Lower leg skin (tissue), 4 donors: ENCODE measurements around the gene IRF8. TPM values are rescaled to one million over a fixed set of nuclear protein-coding genes. Genes with fewer than 3 reads are reported as not detected.
"Not testable (repeated sequence)": the region's sequence is repeated elsewhere in the genome, so short reads cannot be mapped to it uniquely, and the experiment has no call there.

Experiments used
- DNase-seq, 2 donors: peaks; one replicate each; pipeline ENCODE4 v3.0.0-alpha.2; 2019; ENCODE audit warnings: low spot score in 2 of 2
- H3K4me3 ChIP-seq: fragments of 200-600 bp; sonication (generic); 2 replicates; pipeline ENCODE4 v1.5.1; 2017; ENCODE audit warnings: mild to moderate bottlenecking, low read depth; ENCODE audit not compliant: poor library complexity, severe bottlenecking
- POLR2A ChIP-seq, 2 donors: fragments of 450-650 bp; IDR thresholded peaks; one replicate each; pipeline ENCODE4 v1.6.1; 2016 to 2017; ENCODE audit warnings: antibody characterized with exemption in 2 of 2, mild to moderate bottlenecking in 1 of 2, moderate library complexity in 1 of 2
- WGBS, 2 donors: methylation state at CpG; one replicate each; pipeline ENCODE4 v1.1.5; 2018; 5-methylcytosine and 5-hydroxymethylcytosine counted together
- intact Hi-C: fragments of 100-400 bp; cut with DNase I; formaldehyde crosslinking; loops from one replicate; pipeline ENCODE4 v1.15.0; 2023; ENCODE audit warnings: low total_unique reads
- total RNA-seq, 4 donors: library from RNA; depleted of rRNA; stranded (reverse); fragments of >200 nt; gene quantifications; one replicate each; pipeline ENCODE4 v1.1.0, GENCODE V29; 2016
- TF ChIP-seq, protein P1 (sequence below), 3 donors: fragments of 450-650 bp; IDR thresholded peaks; one replicate each; pipeline ENCODE4 v1.5.1; 2016; ENCODE audit warnings: antibody characterized with exemption in 3 of 3, mild to moderate bottlenecking in 3 of 3, moderate library complexity in 2 of 3

The IRF8 gene
- total RNA-seq, 4 donors from 2014 or later, result 1.5 to 5.7 (median 3.7) TPM

DNA sequence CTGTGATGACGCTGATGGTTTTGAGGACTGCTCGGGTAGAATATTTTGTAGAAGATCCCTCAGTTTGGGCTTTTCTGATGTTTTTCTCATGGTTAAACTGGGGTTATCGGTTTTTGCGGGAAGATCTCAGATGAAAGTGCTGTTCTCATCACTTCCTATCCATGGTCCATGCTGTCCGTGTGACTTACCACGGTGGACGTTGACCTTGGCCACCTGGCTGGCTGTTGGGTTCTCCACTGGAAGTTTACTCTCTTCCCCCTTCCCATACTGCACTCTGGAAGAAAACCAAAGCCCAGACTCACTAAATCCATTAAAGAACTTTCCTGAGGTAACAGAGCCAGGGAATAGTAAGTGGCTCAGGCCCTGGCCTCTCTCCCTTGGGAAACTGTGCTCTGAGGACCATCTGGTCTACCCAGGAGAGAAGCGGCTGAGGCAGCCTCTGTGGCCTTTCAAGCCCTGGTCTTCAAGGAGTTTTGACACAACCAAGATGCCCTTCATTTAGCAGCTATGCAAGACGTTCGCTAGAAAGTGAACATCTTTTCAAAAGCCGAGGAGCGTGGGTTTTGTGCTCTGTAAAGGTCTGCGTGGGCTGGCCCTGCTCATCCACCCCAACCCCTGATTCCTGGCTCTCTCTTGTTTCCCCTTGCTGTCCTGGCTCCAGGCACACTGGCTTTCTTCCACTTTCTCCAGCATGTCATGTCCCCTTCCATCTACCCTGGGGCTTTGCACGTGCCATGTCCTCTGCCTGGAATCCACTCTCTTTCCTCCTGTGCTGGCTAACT is 43.1 kb downstream of the IRF8 start:
- 68 to 69% methylated on average over 14 of the region's 14 CpGs for WGBS, 2 donors
- no peak for TF ChIP-seq POLR2A (IDR thresholded peaks at IDR 0.05)
- TF ChIP-seq, protein P1, sequence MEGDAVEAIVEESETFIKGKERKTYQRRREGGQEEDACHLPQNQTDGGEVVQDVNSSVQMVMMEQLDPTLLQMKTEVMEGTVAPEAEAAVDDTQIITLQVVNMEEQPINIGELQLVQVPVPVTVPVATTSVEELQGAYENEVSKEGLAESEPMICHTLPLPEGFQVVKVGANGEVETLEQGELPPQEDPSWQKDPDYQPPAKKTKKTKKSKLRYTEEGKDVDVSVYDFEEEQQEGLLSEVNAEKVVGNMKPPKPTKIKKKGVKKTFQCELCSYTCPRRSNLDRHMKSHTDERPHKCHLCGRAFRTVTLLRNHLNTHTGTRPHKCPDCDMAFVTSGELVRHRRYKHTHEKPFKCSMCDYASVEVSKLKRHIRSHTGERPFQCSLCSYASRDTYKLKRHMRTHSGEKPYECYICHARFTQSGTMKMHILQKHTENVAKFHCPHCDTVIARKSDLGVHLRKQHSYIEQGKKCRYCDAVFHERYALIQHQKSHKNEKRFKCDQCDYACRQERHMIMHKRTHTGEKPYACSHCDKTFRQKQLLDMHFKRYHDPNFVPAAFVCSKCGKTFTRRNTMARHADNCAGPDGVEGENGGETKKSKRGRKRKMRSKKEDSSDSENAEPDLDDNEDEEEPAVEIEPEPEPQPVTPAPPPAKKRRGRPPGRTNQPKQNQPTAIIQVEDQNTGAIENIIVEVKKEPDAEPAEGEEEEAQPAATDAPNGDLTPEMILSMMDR (IDR thresholded peaks at IDR 0.05), result no peak
- no peak overlapping the region for H3K4me3 ChIP-seq
- DNase-seq, result no peak
- intact Hi-C loops, result no loop called here

DNA sequence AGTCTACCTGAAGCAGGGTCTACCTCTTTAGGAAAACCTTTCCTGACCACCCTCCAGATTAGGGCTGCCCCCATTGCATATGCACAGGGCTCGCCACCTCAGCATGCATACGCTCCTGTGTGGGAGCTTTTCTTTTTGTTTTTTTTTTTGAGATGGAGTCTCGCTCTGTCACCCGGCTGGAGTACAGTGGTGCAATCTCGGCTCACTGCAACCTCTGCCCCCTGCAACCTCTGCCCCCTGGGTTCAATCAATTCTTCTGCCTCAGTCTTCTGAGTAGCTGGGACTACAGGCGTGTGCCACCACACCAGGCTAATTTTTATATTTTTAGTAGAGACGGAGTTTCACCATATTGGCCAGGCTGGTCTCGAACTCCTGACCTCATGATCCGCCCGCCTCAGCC is 43.7 kb downstream of the IRF8 start:
- DNase-seq, H3K4me3 ChIP-seq, intact Hi-C loops: not testable (repeated sequence)
- 89 to 94% methylated on average over 10 of the region's 10 CpGs for WGBS, 2 donors

DNA sequence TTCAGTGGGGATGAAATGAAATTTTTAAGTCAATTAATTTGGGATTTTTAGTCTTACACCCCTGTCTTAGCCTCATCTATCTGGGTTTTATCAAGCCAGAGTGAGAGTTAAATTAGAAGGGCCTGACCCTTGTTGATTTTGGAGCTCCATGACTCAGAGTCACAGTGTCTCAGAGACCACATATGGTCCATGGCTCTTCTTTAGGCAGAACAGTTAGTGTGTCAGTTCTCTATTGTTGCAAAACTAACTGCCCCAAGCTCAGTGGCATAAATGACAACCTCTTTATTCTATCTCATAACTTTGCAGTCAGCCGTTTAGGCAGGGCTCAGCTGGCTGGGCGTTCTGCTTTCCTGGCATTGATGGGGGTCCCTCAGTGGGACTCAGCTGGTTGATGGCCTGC is 44.7 kb downstream of the IRF8 start:
- no peak for DNase-seq
- intact Hi-C loops, result no loop called here
- WGBS, 2 donors, result 70 to 72% methylated on average over 2 of the region's 2 CpGs
- no peak for TF ChIP-seq POLR2A (IDR thresholded peaks at IDR 0.05)
- TF ChIP-seq, protein P1 (IDR thresholded peaks at IDR 0.05), result no peak
- no peak overlapping the region for H3K4me3 ChIP-seq

DNA sequence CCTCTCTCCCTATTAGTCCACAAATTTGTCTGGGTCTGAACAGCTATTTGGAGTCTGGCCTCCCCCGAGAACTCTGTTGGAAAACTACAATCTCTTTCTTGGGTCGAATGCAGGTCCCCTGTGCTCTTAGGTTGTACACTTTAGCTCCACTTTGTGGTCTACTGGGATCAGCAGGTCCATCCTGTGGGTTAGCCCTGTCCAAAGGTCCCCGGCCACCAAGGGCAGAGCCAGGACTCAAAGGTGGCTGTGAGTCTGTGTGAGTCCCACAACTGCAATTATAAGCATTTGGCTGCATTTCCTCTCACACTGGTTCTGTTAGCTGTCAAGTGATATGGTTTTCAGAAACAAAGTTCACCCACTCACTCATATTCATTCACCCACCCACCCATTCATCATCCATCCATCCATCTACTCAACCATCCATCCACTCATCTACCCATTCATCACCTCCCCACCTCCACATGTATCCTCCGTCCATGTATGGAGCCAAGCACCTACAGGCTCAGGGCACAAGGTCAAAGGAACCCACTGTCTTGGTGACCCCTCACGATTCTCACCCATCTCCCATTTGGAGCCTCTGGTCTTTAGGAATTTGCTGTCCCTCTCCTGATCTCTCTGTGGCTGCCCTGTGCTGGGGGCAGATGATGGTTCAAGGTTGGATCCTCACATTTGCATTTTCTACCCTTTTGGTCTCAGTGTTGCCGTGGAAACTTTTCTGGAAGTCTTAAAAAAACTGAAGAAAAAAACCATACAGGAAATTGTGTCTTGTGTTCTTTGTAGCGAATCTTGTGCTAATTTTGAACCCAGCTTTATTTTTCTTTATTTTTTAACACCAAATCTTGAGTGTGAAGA is 45.8 kb downstream of the IRF8 start:
- no peak for DNase-seq
- intact Hi-C loops, result no loop called here
- WGBS, 2 donors, result 83 to 86% methylated on average over 7 of the region's 7 CpGs
- no peak for TF ChIP-seq POLR2A (IDR thresholded peaks at IDR 0.05)
- TF ChIP-seq, protein P1 (IDR thresholded peaks at IDR 0.05), result no peak
- H3K4me3 ChIP-seq, result no peak overlapping the region

DNA sequence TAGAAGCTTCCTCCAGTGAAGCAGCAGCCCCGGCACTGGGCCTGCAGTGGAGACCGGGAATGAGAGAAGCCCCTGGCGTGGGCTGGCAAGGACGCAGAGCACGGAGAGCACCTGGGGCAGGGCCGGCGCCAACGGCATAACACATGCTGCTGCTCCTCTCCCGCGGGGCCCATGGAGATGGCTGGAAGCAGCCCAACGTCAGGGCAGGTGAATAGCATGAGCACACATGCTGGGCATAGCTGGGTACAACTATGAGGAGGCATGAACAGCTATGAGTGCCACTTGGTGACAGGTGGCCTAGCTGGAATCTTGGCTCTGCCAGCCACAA is 46.4 kb downstream of the IRF8 start:
- intact Hi-C loops, result no loop called here
- 71 to 77% methylated on average over 10 to 11 of the region's 11 CpGs for WGBS, 2 donors
- DNase-seq, result no peak
- no peak overlapping the region for H3K4me3 ChIP-seq
- TF ChIP-seq, protein P1 (IDR thresholded peaks at IDR 0.05), result no peak
- TF ChIP-seq POLR2A (IDR thresholded peaks at IDR 0.05), result no peak

DNA sequence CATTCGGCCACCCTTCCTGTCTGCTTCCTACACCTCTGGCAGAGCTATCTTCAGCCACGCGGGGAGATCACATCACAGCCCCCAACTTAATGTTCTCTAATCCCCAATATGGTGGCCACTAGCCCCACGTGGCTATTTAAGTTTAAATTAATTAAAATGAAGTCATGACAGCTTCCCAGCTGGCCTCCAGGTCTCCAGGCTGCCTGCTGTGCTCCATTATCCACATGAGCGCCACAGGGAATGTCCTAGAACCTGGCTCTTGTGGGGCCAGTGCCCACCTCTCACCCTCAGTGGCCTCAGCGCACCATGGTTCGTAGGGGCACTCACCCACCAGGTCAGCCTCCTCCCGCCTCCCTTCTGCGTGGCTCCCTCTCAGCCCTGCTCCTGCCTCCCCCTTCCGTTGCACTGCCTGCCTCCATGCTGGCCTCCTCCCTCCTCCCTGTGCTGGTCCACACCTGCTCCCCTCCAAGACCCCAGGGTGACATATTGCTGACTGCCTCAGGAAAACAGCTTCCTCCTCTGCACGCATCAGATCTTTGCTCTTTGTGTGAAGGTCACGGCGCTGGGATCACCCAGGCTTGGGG is 47.7 kb downstream of the IRF8 start:
- no peak for TF ChIP-seq POLR2A (IDR thresholded peaks at IDR 0.05)
- TF ChIP-seq, protein P1 (IDR thresholded peaks at IDR 0.05), result no peak
- 64 to 65% methylated on average over 13 of the region's 13 CpGs for WGBS, 2 donors
- no peak for DNase-seq
- intact Hi-C loops, result no loop called here
- no peak overlapping the region for H3K4me3 ChIP-seq
